Measurements from ENCODE around the gene TCP10L.

- no peak for TF ChIP-seq POLR2A (IDR thresholded peaks at IDR 0.05)
- TF ChIP-seq CTCF (IDR thresholded peaks at IDR 0.05), result no peak
- no peak for TF ChIP-seq POLR2AphosphoS5 (IDR thresholded peaks at IDR 0.05)
Measured at GRCh38 chr21:32602099-32602498, 16.8 kb upstream of the TCP10L start.
